ENCODE results near the gene CPNE2. TPM values are rescaled to one million over a fixed set of nuclear protein-coding genes. Genes with fewer than 3 reads are reported as not detected.

Gene CPNE2
- total RNA-seq, 4 donors from 2014 or later, result 25.1 to 41.4 (median 40.6) TPM

DNA sequence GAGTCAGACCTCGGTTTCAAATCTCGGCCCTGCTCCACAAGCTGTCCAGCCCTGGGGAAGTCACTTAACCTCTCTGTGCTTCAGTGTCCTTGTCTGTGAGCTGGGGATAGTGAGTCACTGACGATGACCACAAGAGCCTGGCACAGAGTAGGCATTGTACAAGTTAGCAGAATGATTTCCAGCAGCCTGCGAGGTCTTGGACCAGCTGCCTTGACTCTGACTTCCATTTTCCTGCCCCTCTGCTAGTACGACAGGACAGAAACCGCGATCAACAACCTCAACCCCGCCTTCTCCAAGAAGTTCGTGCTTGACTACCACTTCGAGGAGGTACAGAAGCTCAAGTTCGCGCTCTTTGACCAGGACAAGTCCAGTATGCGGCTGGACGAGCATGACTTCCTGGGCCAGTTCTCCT is 20.7 kb downstream of the CPNE2 start:
- no peaks in the 10 kb centered on the region for H3K9me3 ChIP-seq
- no peak for DNase-seq
- H3K4me1 ChIP-seq, result peaks cover 0 to 7% of the 10 kb centered on the region in 2 donors
- no peaks in the 10 kb centered on the region for H3K36me3 ChIP-seq
- no peak overlapping the region for H3K4me3 ChIP-seq
- intact Hi-C loops (cut with DNase I; ENCODE audit: low total_unique reads), result no loop called here
- H3K27me3 ChIP-seq, result no peaks in the 10 kb centered on the region
- H3K27ac ChIP-seq, result no peak overlapping the region
- no peak for TF ChIP-seq POLR2A (IDR thresholded peaks at IDR 0.05)
- TF ChIP-seq, protein P1, sequence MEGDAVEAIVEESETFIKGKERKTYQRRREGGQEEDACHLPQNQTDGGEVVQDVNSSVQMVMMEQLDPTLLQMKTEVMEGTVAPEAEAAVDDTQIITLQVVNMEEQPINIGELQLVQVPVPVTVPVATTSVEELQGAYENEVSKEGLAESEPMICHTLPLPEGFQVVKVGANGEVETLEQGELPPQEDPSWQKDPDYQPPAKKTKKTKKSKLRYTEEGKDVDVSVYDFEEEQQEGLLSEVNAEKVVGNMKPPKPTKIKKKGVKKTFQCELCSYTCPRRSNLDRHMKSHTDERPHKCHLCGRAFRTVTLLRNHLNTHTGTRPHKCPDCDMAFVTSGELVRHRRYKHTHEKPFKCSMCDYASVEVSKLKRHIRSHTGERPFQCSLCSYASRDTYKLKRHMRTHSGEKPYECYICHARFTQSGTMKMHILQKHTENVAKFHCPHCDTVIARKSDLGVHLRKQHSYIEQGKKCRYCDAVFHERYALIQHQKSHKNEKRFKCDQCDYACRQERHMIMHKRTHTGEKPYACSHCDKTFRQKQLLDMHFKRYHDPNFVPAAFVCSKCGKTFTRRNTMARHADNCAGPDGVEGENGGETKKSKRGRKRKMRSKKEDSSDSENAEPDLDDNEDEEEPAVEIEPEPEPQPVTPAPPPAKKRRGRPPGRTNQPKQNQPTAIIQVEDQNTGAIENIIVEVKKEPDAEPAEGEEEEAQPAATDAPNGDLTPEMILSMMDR (IDR thresholded peaks at IDR 0.05), result no peak

DNA sequence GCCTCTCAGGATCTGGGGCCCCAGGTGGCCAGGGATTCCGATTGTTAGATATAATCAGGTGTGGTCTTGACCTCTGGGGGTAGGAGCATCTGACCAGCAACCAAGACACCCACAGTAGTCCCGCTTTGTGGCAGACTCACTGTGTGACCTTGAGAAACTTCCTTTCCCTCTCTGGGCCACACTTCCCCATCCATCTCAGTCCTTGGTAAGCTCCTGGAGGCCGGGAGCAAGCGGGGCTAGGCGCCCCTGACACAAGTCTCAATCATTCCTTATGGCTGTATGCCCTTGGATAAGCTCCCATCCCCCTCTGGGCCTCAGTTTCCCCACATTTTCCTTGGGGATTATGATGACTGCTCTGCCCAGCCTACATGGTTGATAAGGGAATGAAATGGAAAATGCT is 21.3 kb downstream of the CPNE2 start:
- intact Hi-C loops (cut with DNase I; ENCODE audit: low total_unique reads), result no loop called here
- no peak for TF ChIP-seq POLR2A (IDR thresholded peaks at IDR 0.05)
- TF ChIP-seq, protein P1 (IDR thresholded peaks at IDR 0.05), result no peak
- Histone ChIP-seq H3K4me3 (no peak overlapping the region), H3K9me3 (no peaks in the 10 kb centered on the region), H3K27ac (no peak overlapping the region), H3K4me1 (peaks cover 0 to 7% of the 10 kb centered on the region in 2 donors), H3K27me3 (no peaks in the 10 kb centered on the region), H3K36me3 (no peaks in the 10 kb centered on the region)
- DNase-seq, result no peak

DNA sequence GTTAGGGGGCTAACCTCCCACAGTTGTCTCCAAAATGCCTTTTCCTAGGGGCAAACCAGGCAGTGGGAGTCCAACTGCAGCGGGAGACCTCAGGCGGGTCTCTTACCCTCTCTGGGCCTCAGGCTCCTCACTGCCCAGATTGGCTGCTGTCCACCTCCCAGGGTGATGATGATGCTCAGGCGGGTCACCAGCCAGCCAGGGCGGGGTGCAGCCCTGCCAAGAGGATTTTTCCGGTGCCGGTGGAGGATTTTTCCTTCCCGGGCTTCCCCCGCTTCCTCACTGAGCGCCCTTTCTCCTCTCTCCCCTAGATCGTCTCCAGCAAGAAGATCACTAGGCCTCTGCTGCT is 22.8 kb downstream of the CPNE2 start:
- Histone ChIP-seq H3K4me3 (no peak overlapping the region), H3K4me1 (peaks cover 0 to 7% of the 10 kb centered on the region in 2 donors), H3K27me3 (no peaks in the 10 kb centered on the region), H3K9me3 (no peaks in the 10 kb centered on the region), H3K27ac (peak overlapping the region in 1 of 2 donors; percentile 14), H3K36me3 (no peaks in the 10 kb centered on the region)
- intact Hi-C loops (cut with DNase I; ENCODE audit: low total_unique reads), result no loop called here
- DNase-seq, result no peak
- TF ChIP-seq, protein P1 (IDR thresholded peaks at IDR 0.05), result no peak
- no peak for TF ChIP-seq POLR2A (IDR thresholded peaks at IDR 0.05)

DNA sequence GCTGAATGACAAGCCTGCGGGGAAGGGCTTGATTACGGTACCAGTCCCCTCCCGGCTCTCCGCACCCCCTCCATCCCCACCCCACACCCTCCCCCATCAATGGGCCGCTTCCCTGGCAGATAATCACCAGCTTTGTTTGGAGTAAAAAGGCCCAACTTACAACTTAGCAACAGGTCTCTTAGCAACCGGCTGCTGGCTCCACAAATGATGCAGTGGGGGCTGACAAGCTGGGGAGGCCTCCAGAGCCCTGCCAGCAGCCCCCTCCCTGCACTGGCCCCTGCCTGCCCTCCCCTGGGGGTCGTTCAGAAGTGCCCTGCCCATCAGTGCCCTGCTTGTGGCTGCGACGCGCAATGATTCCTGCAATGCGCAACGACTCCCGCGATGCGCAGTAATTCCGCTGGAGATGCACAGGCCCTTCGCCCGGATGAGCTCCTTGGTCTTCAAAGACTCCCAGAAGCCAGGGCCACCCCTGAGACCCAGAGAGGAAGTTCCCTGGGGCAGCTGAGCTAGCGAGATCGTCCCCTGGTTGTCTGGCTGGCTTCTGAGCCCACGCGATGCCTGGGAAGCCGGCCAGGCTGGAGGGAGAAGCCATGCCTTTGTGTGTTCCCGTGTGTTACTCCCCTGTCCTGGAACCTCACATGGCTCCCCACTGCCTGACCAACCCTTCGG is 23.3 kb downstream of the CPNE2 start:
- TF ChIP-seq POLR2A (IDR thresholded peaks at IDR 0.05), result no peak
- TF ChIP-seq, protein P1 (IDR thresholded peaks at IDR 0.05), result no peak
- intact Hi-C loops (cut with DNase I; ENCODE audit: low total_unique reads), result no loop called here
- peak overlapping the region in 1 of 2 donors; percentile 14 for H3K27ac ChIP-seq
- H3K9me3 ChIP-seq, result no peaks in the 10 kb centered on the region
- H3K4me1 ChIP-seq, result peaks cover 0 to 7% of the 10 kb centered on the region in 2 donors
- no peaks in the 10 kb centered on the region for H3K27me3 ChIP-seq
- no peaks in the 10 kb centered on the region for H3K36me3 ChIP-seq
- peak in 1 of 2 donors; percentile 53 for DNase-seq
- H3K4me3 ChIP-seq, result no peak overlapping the region

GRCh38 chr16:57118461-57119084 is 26.2 kb downstream of the CPNE2 start:
- no peak for DNase-seq
- Histone ChIP-seq H3K27me3 (no peaks in the 10 kb centered on the region), H3K9me3 (no peaks in the 10 kb centered on the region), H3K4me1 (peaks cover 0 to 7% of the 10 kb centered on the region in 2 donors), H3K27ac (no peak overlapping the region), H3K36me3 (no peaks in the 10 kb centered on the region), H3K4me3 (no peak overlapping the region)
- TF ChIP-seq POLR2A (IDR thresholded peaks at IDR 0.05), result no peak
- TF ChIP-seq, protein P1 (IDR thresholded peaks at IDR 0.05), result no peak
- intact Hi-C loops (cut with DNase I; ENCODE audit: low total_unique reads), result no loop called here

Data from uterus (tissue), 4 donors.